Small intestine (tissue), 7 donors: Measurements from ENCODE around the gene ITSN1. TPM values are rescaled to one million over a fixed set of nuclear protein-coding genes. Genes with fewer than 3 reads are reported as not detected.
A peak's percentile ranks its signal among the peaks of the same experiment; 100 is the strongest.
"Not testable (repeated sequence)": the region's sequence is repeated elsewhere in the genome, so short reads cannot be mapped to it uniquely, and the experiment has no call there.

Source experiments
- DNase-seq, 2 donors: peaks; one replicate each; pipeline versions ENCODE4 v3.0.0 to v3.0.0-alpha.2; 2013
- FAIRE-seq: peaks from 2 replicates; lab custom pipeline; 2012; peaks lifted over from hg19 to GRCh38; lab: Jason Lieb, UNC
- H3K27ac ChIP-seq, 3 donors: one replicate each; pipeline ENCODE4 v1.5.1; 2013; ENCODE audit warnings: low read length in 2 of 3, mild to moderate bottlenecking in 2 of 3, control low read depth in 1 of 3, inconsistent platforms in 1 of 3, low read depth in 1 of 3, moderate library complexity in 1 of 3
- H3K27me3 ChIP-seq, 3 donors: one replicate each; pipeline ENCODE4 v1.6.1; 2013; ENCODE audit warnings: low read length in 3 of 3, inconsistent platforms in 1 of 3; ENCODE audit not compliant: control insufficient read depth in 3 of 3, insufficient read depth in 3 of 3
- H3K36me3 ChIP-seq, 3 donors: one replicate each; pipeline ENCODE4 v1.6.1; 2013; ENCODE audit warnings: low read length in 3 of 3, inconsistent platforms in 1 of 3, low read depth in 1 of 3, mild to moderate bottlenecking in 1 of 3, moderate library complexity in 1 of 3; ENCODE audit not compliant: control insufficient read depth in 3 of 3, insufficient read depth in 2 of 3
- H3K4me1 ChIP-seq, 3 donors: one replicate each; pipeline ENCODE4 v1.6.1; 2013; ENCODE audit warnings: low read length in 2 of 3, inconsistent platforms in 1 of 3, low read depth in 1 of 3, mild to moderate bottlenecking in 1 of 3, moderate library complexity in 1 of 3; ENCODE audit not compliant: control insufficient read depth in 3 of 3, insufficient read depth in 2 of 3
- H3K4me3 ChIP-seq, 3 donors: one replicate each; pipeline ENCODE4 v1.5.1; 2013; ENCODE audit warnings: low read length in 3 of 3, control low read depth in 1 of 3, inconsistent platforms in 1 of 3, low read depth in 1 of 3, mild to moderate bottlenecking in 1 of 3, moderate library complexity in 1 of 3
- H3K9me3 ChIP-seq, 2 donors: one replicate each; pipeline ENCODE4 v1.6.1; 2013; ENCODE audit warnings: low read depth in 1 of 2, low read length in 1 of 2; ENCODE audit not compliant: control insufficient read depth in 2 of 2, insufficient read depth in 1 of 2
- WGBS, 3 donors: extraction: QIAGEN DNeasy Blood & Tissue Kit; methylation state at CpG; one replicate each; pipeline ENCODE4 v1.1.7; 2013; 5-methylcytosine and 5-hydroxymethylcytosine counted together
- polyA plus RNA-seq, 4 donors: library from polyadenylated mRNA; stranded (reverse) in 3 of 4; unstranded in 1 of 4; fragments of 200-250 nt in 3 of 4; fragments of 120-200 nt in 1 of 4; gene quantifications; one replicate each; pipeline versions ENCODE4 v1.2.1 to v1.2.3, GENCODE V29; 2013
- donor health status: healthy with polysubstance abuse.
- donor health status: control.
- donor health status: control.
- donor health status: Bipolar disorder and iron deficiency.
- donor health status: healthy.

ITSN1 gene
- polyA plus RNA-seq, 4 donors, result 10.5 to 38.0 (median 21.1) TPM

DNA sequence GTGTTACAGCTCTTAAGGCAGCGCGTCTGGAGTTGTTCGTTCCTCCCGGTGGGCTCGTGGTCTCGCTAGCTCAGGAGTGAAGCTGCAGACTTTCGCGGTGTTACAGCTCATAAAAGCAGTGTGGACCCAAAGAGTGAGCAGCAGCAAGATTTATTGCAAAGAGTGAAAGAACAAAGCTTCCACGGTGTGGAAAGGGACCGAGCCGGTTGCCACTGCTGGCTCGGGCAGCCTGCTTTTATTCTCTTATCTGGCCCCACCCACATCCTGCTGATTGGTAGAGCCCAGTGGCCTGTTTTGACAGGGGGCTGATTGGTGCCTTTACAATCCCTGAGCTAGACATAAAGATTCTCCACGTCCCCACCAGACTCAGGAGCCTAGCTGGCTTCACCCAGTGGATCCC is 225.6 kb downstream of the ITSN1 start:
- H3K36me3 ChIP-seq, DNase-seq, H3K4me1 ChIP-seq, H3K27me3 ChIP-seq, FAIRE-seq, H3K4me3 ChIP-seq, H3K27ac ChIP-seq, H3K9me3 ChIP-seq: not testable (repeated sequence)
- 52 to 72% (median 56%) methylated on average over 9 to 13 of the region's 13 CpGs for WGBS, 3 donors

DNA sequence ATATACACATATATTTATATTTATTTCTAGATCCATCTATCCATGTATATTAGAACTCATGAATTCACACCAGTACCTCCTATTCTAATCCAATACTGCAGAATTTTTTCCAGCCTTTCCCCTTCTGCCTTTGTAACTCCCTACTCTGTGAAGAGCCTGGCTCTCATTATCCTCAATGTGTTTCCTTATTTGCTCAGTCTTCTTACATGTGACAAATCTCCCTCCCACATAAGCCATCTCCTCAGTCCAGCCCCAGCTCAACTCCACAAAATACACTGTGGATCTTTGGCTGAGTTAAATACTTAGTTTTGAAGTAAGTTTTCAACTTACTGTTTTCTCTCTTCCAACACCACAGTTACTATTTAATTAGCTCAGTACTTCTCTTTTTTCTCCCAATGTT is 227.6 kb downstream of the ITSN1 start:
- Histone ChIP-seq H3K4me1 (no peaks in the 10 kb centered on the region), H3K4me3 (no peak overlapping the region), H3K9me3 (no peaks in the 10 kb centered on the region), H3K27ac (no peak overlapping the region), H3K36me3 (no peaks in the 10 kb centered on the region), H3K27me3 (no peaks in the 10 kb centered on the region)
- no peak for FAIRE-seq
- no peak for DNase-seq

DNA sequence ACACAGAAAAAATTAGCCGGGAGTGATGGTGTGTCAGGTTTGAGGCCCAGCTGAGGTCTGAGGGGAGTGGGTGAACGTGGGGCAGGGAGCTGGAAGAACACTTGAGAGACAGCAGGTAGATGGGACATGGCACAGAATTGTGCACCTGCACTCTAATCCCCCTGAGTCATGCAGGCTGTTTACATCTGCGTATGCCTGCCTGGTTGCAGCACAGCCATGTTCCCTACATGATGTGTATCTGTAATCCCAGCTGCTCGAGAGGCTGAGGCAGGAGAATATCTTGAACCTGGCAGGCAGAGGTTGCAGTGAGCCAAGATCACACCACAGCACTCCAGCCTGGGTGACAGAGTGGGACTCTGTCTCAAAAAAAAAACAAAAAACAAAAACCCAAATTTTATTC is 228.5 kb downstream of the ITSN1 start:
- 72 to 76% (median 73%) methylated on average over 4 of the region's 4 CpGs for WGBS, 3 donors
- Histone ChIP-seq H3K36me3 (no peaks in the 10 kb centered on the region), H3K27me3 (no peaks in the 10 kb centered on the region), H3K9me3 (no peaks in the 10 kb centered on the region), H3K27ac (no peak overlapping the region), H3K4me1 (no peaks in the 10 kb centered on the region), H3K4me3 (no peak overlapping the region)
- FAIRE-seq, result no peak
- no peak for DNase-seq

DNA sequence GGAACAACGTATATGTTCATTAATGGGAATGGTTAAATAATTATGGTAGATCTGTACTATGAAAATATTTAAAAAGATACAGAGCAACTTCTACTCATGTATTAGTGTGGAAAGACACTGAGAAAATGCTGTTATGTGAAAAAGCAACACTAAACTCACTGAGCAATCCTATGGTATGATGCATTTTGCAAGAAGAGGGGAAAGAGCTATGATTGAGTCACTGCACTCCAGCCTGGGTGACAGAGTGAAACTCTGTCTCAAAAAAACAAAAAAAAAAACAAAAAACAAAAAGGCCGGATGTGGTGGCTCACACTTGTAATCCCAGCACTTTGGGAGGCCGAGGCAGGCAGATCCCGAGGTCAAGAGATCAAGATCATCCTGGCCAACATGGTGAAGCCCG is 228.9 kb downstream of the ITSN1 start:
- WGBS, 3 donors, result 78 to 90% (median 82%) methylated on average over 5 of the region's 5 CpGs
- no peak overlapping the region for H3K27ac ChIP-seq
- FAIRE-seq (no peak), DNase-seq (no peak)
- H3K36me3 ChIP-seq, result no peaks in the 10 kb centered on the region
- no peak overlapping the region for H3K4me3 ChIP-seq
- H3K4me1 ChIP-seq, result no peaks in the 10 kb centered on the region
- no peaks in the 10 kb centered on the region for H3K9me3 ChIP-seq
- H3K27me3 ChIP-seq, result no peaks in the 10 kb centered on the region

DNA sequence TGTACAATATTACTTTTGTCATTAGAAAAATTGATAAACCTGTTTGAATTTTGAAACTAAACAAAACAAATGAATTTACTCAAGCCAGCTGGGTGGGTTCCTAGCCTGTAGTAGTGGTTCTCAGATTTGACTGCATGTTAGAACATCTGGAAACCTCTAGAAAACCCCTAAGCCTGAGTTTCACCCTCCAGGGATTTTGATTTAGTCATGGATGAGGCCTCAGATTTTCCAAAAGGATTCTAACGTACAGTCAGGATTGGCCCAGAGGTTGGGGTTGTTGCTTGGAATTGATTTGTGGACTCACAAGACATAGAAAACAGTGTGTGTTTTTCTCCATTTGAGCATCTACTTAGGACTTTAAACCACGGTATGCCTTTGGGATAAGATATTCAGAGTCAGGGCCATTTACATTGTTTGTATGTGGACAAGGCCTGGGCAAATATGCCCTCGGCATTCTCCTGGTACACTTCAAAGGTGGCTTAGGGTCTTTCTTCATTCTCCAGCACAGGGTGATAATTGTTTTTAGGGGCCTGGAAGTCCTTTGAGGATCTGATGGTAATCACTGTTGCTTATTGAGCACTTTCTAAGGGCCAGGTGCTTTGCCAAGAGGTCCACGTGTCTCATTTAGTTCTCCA is 230.7 kb downstream of the ITSN1 start:
- Histone ChIP-seq H3K27me3 (no peaks in the 10 kb centered on the region), H3K4me1 (no peaks in the 10 kb centered on the region), H3K4me3 (no peak overlapping the region), H3K27ac (no peak overlapping the region), H3K9me3 (no peaks in the 10 kb centered on the region), H3K36me3 (no peaks in the 10 kb centered on the region)
- DNase-seq (no peak), FAIRE-seq (no peak)
- WGBS, 3 donors, result 76 to 87% (median 83%) methylated on average over 4 of the region's 4 CpGs

DNA sequence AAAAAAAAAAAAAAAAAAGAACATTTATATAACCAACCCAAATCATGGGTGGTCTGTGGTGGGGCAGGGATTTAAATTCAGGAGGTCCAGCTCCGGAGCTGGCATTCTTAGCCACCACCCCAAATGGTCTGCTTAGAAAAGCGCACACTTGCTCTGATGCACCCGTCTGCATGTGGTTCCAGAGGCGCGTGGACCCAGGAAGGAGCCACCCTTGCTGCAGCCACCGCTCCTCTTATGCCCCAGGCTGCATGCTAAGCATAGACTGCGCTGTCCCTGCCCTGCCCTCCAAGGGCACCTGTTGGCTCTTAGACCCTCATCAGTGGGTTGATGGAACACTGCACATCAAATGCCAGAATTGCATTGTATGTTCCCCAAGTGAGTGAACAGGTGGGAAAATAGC is 231.9 kb downstream of the ITSN1 start:
- no peaks in the 10 kb centered on the region for H3K9me3 ChIP-seq
- H3K27me3 ChIP-seq, result no peaks in the 10 kb centered on the region
- FAIRE-seq (no peak), DNase-seq (no peak)
- H3K4me3 ChIP-seq, result no peak overlapping the region
- H3K4me1 ChIP-seq, result no peaks in the 10 kb centered on the region
- H3K36me3 ChIP-seq, result no peaks in the 10 kb centered on the region
- H3K27ac ChIP-seq, result no peak overlapping the region
- whole genome bisulfite sequencing, 3 donors, result 91 to 95% (median 95%) methylated on average over 7 of the region's 7 CpGs

DNA sequence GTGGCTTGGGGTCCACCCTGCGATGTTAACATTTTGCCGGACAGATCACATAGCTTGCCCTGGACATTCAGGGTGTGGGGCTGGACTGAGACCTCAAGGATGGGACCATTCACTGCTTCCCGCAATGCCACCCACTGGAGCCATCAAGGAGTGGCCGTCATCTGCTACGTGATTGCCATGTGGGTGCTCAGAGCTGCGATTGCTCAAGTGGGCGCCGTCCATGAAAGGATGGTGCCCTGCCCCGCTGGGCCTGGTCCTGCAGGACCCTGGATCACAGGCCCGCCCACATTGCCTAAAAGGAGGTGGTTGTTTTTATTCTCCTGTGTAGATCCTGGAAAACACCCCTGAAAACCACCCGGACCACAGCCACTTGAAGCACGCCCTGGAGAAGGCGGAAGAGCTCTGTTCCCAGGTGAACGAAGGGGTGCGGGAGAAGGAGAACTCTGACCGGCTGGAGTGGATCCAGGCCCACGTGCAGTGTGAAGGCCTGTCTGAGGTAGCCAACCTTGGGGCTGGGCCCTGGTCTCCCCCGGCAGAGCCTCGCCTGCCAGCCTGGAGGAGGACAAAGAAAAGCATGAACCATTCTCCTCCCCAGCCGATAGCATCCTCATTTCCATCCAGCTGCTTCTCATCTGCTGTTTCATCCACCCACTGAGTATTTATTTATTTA is 232.9 kb downstream of the ITSN1 start:
- Histone ChIP-seq H3K4me1 (no peaks in the 10 kb centered on the region), H3K9me3 (no peaks in the 10 kb centered on the region), H3K4me3 (no peak overlapping the region), H3K27ac (no peak overlapping the region), H3K27me3 (no peaks in the 10 kb centered on the region), H3K36me3 (no peaks in the 10 kb centered on the region)
- WGBS, 3 donors, result 59 to 89% (median 72%) methylated on average over 20 of the region's 20 CpGs
- DNase-seq (peak in 1 of 2 donors; percentile 9), FAIRE-seq (no peak)

DNA sequence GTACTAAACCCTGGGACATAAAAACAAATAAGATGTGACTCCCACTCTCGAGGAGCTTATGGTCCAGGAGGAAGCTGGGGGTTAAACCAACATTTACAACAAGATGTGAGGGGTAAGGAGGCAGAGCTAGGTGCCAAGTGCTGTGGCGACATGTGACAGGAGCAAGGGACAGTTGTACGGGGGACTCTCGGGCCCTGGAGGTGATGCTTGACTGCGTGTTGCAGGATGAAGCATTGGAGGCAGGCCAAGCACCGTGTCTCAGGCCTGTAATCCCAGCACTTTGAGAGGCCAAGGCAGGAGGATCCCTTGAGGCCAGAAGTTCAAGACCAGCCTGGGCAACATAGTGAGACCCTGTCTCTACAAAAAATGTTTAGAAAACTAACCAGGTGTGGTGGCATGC is 236.5 kb downstream of the ITSN1 start:
- no peaks in the 10 kb centered on the region for H3K4me1 ChIP-seq
- FAIRE-seq, result no peak
- WGBS, 3 donors, result 81 to 92% (median 86%) methylated on average over 6 of the region's 6 CpGs
- H3K4me3 ChIP-seq, result no peak overlapping the region
- H3K9me3 ChIP-seq, result no peaks in the 10 kb centered on the region
- no peak overlapping the region for H3K27ac ChIP-seq
- no peak for DNase-seq
- H3K27me3 ChIP-seq, result no peaks in the 10 kb centered on the region
- H3K36me3 ChIP-seq, result no peaks in the 10 kb centered on the region

DNA sequence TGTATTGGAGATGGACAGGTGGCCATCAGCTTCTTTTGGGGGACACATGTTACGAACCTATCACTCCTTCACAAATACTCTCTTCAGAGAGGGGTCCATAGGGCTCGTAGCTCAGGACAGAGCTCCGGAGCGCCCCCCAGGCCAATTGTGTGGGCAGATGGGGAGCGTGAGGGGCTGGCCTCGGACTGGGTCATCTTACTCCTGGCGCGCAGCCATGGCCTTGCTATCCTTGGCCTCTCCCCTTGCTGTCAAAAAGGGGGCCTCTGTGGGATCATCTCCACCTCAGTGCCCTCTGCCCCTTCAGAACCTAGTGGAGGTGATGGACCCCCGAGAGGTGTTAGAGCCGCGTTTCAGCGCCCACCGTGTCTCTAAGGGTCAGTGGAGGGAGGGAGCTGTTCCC is 238.3 kb downstream of the ITSN1 start:
- no peak for FAIRE-seq
- H3K4me3 ChIP-seq, result no peak overlapping the region
- no peak overlapping the region for H3K27ac ChIP-seq
- no peaks in the 10 kb centered on the region for H3K4me1 ChIP-seq
- no peak for DNase-seq
- 85 to 89% (median 87%) methylated on average over 13 of the region's 13 CpGs for WGBS, 3 donors
- no peaks in the 10 kb centered on the region for H3K27me3 ChIP-seq
- no peaks in the 10 kb centered on the region for H3K36me3 ChIP-seq
- H3K9me3 ChIP-seq, result no peaks in the 10 kb centered on the region
